H1 (cell line): ENCODE measurements around the gene VPS37C. TPM values are rescaled to one million over a fixed set of nuclear protein-coding genes. Genes with fewer than 3 reads are reported as not detected.

Source experiments
- CTCF ChIA-PET: fragments of 300-600 bp; sonication (Branson Sonifier 250); formaldehyde crosslinking; loops from one replicate; lab custom pipeline; 2021; ENCODE audit not compliant: partially characterized antibody; lab: Charles Lee
- POLR2A ChIA-PET: fragments of 300-600 bp; sonication (Branson Sonifier 250); formaldehyde crosslinking; loops from one replicate; lab custom pipeline; 2021; ENCODE audit warnings: inconsistent platforms; ENCODE audit not compliant: partially characterized antibody; lab: Charles Lee
- DNase-seq, 2 experiments: peaks; one replicate each; pipeline versions ENCODE4 v3.0.0 to v3.0.0-alpha.2; 2010 to 2022; ENCODE audit warnings: low spot score in 2 of 2, low read depth in 1 of 2, mixed read lengths in 1 of 2
- FAIRE-seq: peaks from 2 replicates; lab custom pipeline; 2011; peaks lifted over from hg19 to GRCh38; lab: Jason Lieb, UNC
- H2AFZ ChIP-seq: 2 replicates; pipeline ENCODE4 v1.8.1; 2012; ENCODE audit warnings: low read length, inconsistent platforms
- H2AK5ac ChIP-seq: 2 replicates; pipeline ENCODE4 v1.6.1; 2013; ENCODE audit warnings: low read depth, low read length
- H2BK120ac ChIP-seq: replicated peaks from 2 replicates; pipeline ENCODE3; 2013; ENCODE audit warnings: low read depth, low read length, inconsistent platforms
- H2BK12ac ChIP-seq: 2 replicates; pipeline ENCODE4 v1.6.1; 2013; ENCODE audit warnings: low read depth, low read length
- H2BK15ac ChIP-seq: 2 replicates; pipeline ENCODE4 v1.6.1; 2013; ENCODE audit warnings: low read length
- H2BK20ac ChIP-seq: 2 replicates; pipeline ENCODE4 v1.6.1; 2013; ENCODE audit warnings: low read length
- H2BK5ac ChIP-seq: 2 replicates; pipeline ENCODE4 v1.6.1; 2013; ENCODE audit warnings: low read depth, low read length
- H3K14ac ChIP-seq: 2 replicates; pipeline ENCODE4 v1.6.1; 2013; ENCODE audit warnings: inconsistent platforms; ENCODE audit not compliant: insufficient read length
- H3K18ac ChIP-seq: 2 replicates; pipeline ENCODE4 v1.6.1; 2013; ENCODE audit warnings: low read length; ENCODE audit errors: extremely low read depth
- H3K23ac ChIP-seq: 2 replicates; pipeline ENCODE4 v1.6.1; 2013; ENCODE audit warnings: inconsistent platforms; ENCODE audit not compliant: insufficient read length
- H3K23me2 ChIP-seq: 2 replicates; pipeline ENCODE4 v1.6.1; 2013; ENCODE audit warnings: low read depth, low read length
- H3K27ac ChIP-seq: 2 replicates; pipeline ENCODE4 v1.6.1; 2011; ENCODE audit warnings: low read depth, low read length, inconsistent platforms
- H3K27me3 ChIP-seq, 4 experiments: replicated peaks in 1 of 4; 1 replicate in 1 of 4; 2 replicates in 3 of 4; pipeline versions ENCODE4 v1.6.1 to v1.8.1; 2011 to 2013; ENCODE audit warnings: low read length in 3 of 4, mild to moderate bottlenecking in 3 of 4, inconsistent platforms in 2 of 4, mixed read lengths in 2 of 4, moderate library complexity in 1 of 4; ENCODE audit not compliant: control insufficient read depth in 3 of 4, insufficient read depth in 3 of 4; ENCODE audit errors: extremely low read depth in 1 of 4
- H3K36me3 ChIP-seq, 4 experiments: 2 replicates each; pipeline versions ENCODE4 v1.6.1 to v1.8.1; 2011 to 2013; ENCODE audit warnings: mild to moderate bottlenecking in 4 of 4, low read length in 3 of 4, moderate library complexity in 2 of 4, control low read depth in 1 of 4, inconsistent platforms in 1 of 4; ENCODE audit not compliant: insufficient read depth in 4 of 4, control insufficient read depth in 2 of 4
- H3K4ac ChIP-seq: replicated peaks from 2 replicates; pipeline ENCODE3; 2013; ENCODE audit warnings: low read length, low read depth, mixed read lengths, inconsistent platforms; ENCODE audit not compliant: insufficient read length
- H3K4me1 ChIP-seq, 4 experiments: replicated peaks in 1 of 4; 1 replicate in 1 of 4; 2 replicates in 3 of 4; pipeline versions ENCODE4 v1.6.1 to v1.8.1; 2011 to 2013; ENCODE audit warnings: low read length in 3 of 4, inconsistent platforms in 2 of 4, mixed read lengths in 1 of 4; ENCODE audit not compliant: insufficient read depth in 4 of 4, control insufficient read depth in 3 of 4
- H3K4me2 ChIP-seq, 2 experiments: 2 replicates each; pipeline versions ENCODE4 v1.6.1 to v1.8.1; 2011 to 2013; ENCODE audit warnings: low read depth in 2 of 2, low read length in 2 of 2, control low read depth in 1 of 2, inconsistent platforms in 1 of 2, mild to moderate bottlenecking in 1 of 2; ENCODE audit not compliant: insufficient read depth in 1 of 2
- H3K4me3 ChIP-seq, 4 experiments: fragments of 200-600, 300-600 bp in 1 of 4; sonication (generic), shearing (Covaris generic), sonication (Bioruptor Twin) in 1 of 4; 2 replicates each; pipeline versions ENCODE4 v1.5.1 to v1.8.1; 2011 to 2016; ENCODE audit warnings: low read length in 4 of 4, low read depth in 3 of 4, control low read depth in 2 of 4, inconsistent platforms in 2 of 4, mild to moderate bottlenecking in 2 of 4, mixed read lengths in 1 of 4, moderate library complexity in 1 of 4; ENCODE audit not compliant: insufficient read depth in 2 of 4; ENCODE audit errors: extremely low read depth in 1 of 4
- H3K56ac ChIP-seq: replicated peaks from 2 replicates; pipeline ENCODE3; 2013; ENCODE audit warnings: low read depth, mild to moderate bottlenecking, mixed read lengths, low read length, inconsistent platforms; ENCODE audit not compliant: insufficient read length
- H3K79me1 ChIP-seq: 2 replicates; pipeline ENCODE4 v1.6.1; 2013; ENCODE audit warnings: low read depth, low read length, control low read depth
- H3K79me2 ChIP-seq, 2 experiments: 2 replicates each; pipeline versions ENCODE4 v1.6.1 to v1.8.1; 2012 to 2013; ENCODE audit warnings: low read length in 2 of 2, mild to moderate bottlenecking in 2 of 2, inconsistent platforms in 1 of 2; ENCODE audit not compliant: insufficient read depth in 2 of 2, control insufficient read depth in 1 of 2
- H3K9ac ChIP-seq, 4 experiments: replicated peaks in 1 of 4; 1 replicate in 1 of 4; 2 replicates in 3 of 4; pipeline versions ENCODE4 v1.6.1 to v1.8.1; 2011 to 2013; ENCODE audit warnings: low read depth in 3 of 4, low read length in 3 of 4, control low read depth in 2 of 4, mild to moderate bottlenecking in 2 of 4, moderate library complexity in 2 of 4, inconsistent platforms in 1 of 4; ENCODE audit errors: extremely low read depth in 1 of 4
- H3K9me3 ChIP-seq, 2 experiments: 2 replicates each; pipeline versions ENCODE4 v1.6.1 to v1.8.1; 2012 to 2013; ENCODE audit warnings: mild to moderate bottlenecking in 2 of 2, moderate library complexity in 2 of 2, control low read depth in 1 of 2, inconsistent platforms in 1 of 2, low read depth in 1 of 2, low read length in 1 of 2, mixed read lengths in 1 of 2; ENCODE audit not compliant: insufficient read depth in 2 of 2
- H4K20me1 ChIP-seq, 2 experiments: replicated peaks in 1 of 2; 2 replicates each; pipeline versions ENCODE3 to v1.8.1; 2011 to 2013; ENCODE audit warnings: inconsistent platforms in 2 of 2, low read length in 2 of 2, mild to moderate bottlenecking in 1 of 2; ENCODE audit not compliant: insufficient read depth in 2 of 2, control insufficient read depth in 1 of 2
- H4K5ac ChIP-seq: 2 replicates; pipeline ENCODE4 v1.6.1; 2013; ENCODE audit warnings: low read length, low read depth, mixed read lengths, inconsistent platforms; ENCODE audit not compliant: insufficient read length
- H4K8ac ChIP-seq: 2 replicates; pipeline ENCODE4 v1.8.0; 2013; ENCODE audit warnings: mild to moderate bottlenecking, moderate library complexity, low read length, inconsistent platforms; ENCODE audit not compliant: insufficient read depth; ENCODE audit errors: extremely low read depth
- H4K91ac ChIP-seq: replicated peaks from 2 replicates; pipeline ENCODE3; 2013; ENCODE audit warnings: low read length, mixed read lengths, inconsistent platforms; ENCODE audit not compliant: insufficient read length
- ATF3 ChIP-seq: IDR thresholded peaks from 2 replicates; pipeline ENCODE4 v1.6.1; 2011; ENCODE audit warnings: low read depth, mild to moderate bottlenecking, low read length; ENCODE audit not compliant: insufficient read depth
- BACH1 ChIP-seq: IDR thresholded peaks from 2 replicates; pipeline ENCODE4 v1.6.1; 2012; ENCODE audit warnings: low read length, improper control_type of control experiment
- BRCA1 ChIP-seq: IDR thresholded peaks from 2 replicates; pipeline ENCODE4 v1.6.1; 2012; ENCODE audit warnings: low read depth, low read length, improper control_type of control experiment
- E2F6 ChIP-seq: IDR thresholded peaks from 2 replicates; pipeline ENCODE4 v1.6.1; 2012; ENCODE audit warnings: inconsistent platforms
- FOSL1 ChIP-seq: IDR thresholded peaks from 2 replicates; pipeline ENCODE4 v1.6.1; 2011; ENCODE audit warnings: mild to moderate bottlenecking, low read depth, low read length, moderate library complexity; ENCODE audit not compliant: insufficient read depth
- NANOG ChIP-seq: IDR thresholded peaks from 2 replicates; pipeline ENCODE4 v1.6.1; 2011; ENCODE audit warnings: low read length, low read depth, mild to moderate bottlenecking, inconsistent platforms; ENCODE audit not compliant: insufficient read depth, poor library complexity, severe bottlenecking
- POU5F1 ChIP-seq: IDR thresholded peaks from 2 replicates; pipeline ENCODE4 v1.6.1; 2011; ENCODE audit warnings: low read depth, mild to moderate bottlenecking, low read length, moderate library complexity
- RBBP5 ChIP-seq: IDR thresholded peaks from 2 replicates; pipeline ENCODE4 v1.7.1; 2012; ENCODE audit warnings: low read depth, mild to moderate bottlenecking, inconsistent platforms, low read length, moderate library complexity, borderline replicate concordance
- TAF7 ChIP-seq: optimal IDR thresholded peaks from 2 replicates; pipeline ENCODE3; 2011; ENCODE audit warnings: low read depth, mild to moderate bottlenecking, inconsistent platforms, low read length, moderate library complexity, borderline replicate concordance
- WGBS, 2 experiments: shearing (Covaris generic) in 1 of 2; methylation state at CpG; one replicate each; pipeline versions ENCODE4 v1.1.6 to v1.1.7; 2013 to 2015; ENCODE audit warnings: low lambda C conversion rate in 2 of 2, mixed read lengths in 2 of 2, inconsistent platforms in 1 of 2, low coverage in 1 of 2, missing lambda C conversion rate in 1 of 2; ENCODE audit not compliant: insufficient replicate concordance in 2 of 2, insufficient coverage in 1 of 2, insufficient read length in 1 of 2; ENCODE audit errors: extremely low coverage in 1 of 2, missing lambda C conversion rate in 1 of 2; 5-methylcytosine and 5-hydroxymethylcytosine counted together
- polyA plus RNA-seq, 7 experiments: library from polyadenylated mRNA; depleted of rRNA in 3 of 7; stranded (reverse) in 5 of 7; unstranded in 2 of 7; fragments of >200 nt in 5 of 7; fragments of 200-250 nt in 2 of 7; gene quantifications; 1 replicate in 5 of 7; 2 replicates in 1 of 7; 4 replicates in 1 of 7; pipeline versions ENCODE4 v1.2.1 to v1.2.3, GENCODE V29; 2011 to 2013; ENCODE audit warnings: missing spikeins in 2 of 7, mixed read lengths in 2 of 7
- total RNA-seq: library from RNA; stranded (reverse); fragmentation: NEBNext Ultra II Directional; extraction: Animal tissue kit (Norgen Biotek cat#: 25700); gene quantifications from 2 replicates; pipeline ENCODE4 v1.2.1, GENCODE V29; 2021

VPS37C gene
- total and polyA plus RNA-seq, 2 of the 8 experiments (the other 6 are each of a cell fraction or from before 2014, with no cell fraction given), result 12.9 to 21.0 TPM

- Histone ChIP-seq H2BK120ac (no peak overlapping the region), H3K23me2 (no peaks in the 10 kb centered on the region), H3K9me3 (no peaks in the 10 kb centered on the region), H3K56ac (no peak overlapping the region), H3K18ac (no peak overlapping the region), H2BK5ac (no peak overlapping the region), H3K23ac (no peak overlapping the region), H2AFZ (no peak overlapping the region), H3K14ac (no peak overlapping the region), H2AK5ac (no peak overlapping the region), H4K5ac (no peak overlapping the region), H3K9ac (no peak overlapping the region), H2BK15ac (no peak overlapping the region), H2BK20ac (no peak overlapping the region), H3K4me1 (peaks cover 0 to 9% (median 7%) of the 10 kb centered on the region in 4 experiments; a peak in 4 of 7 replicates), H4K91ac (no peak overlapping the region), H3K27me3 (no peaks in the 10 kb centered on the region), H3K4ac (no peak overlapping the region), H4K20me1 (peaks cover 3 to 7% of the 10 kb centered on the region in 2 experiments), H3K36me3 (peaks cover 0 to 3% (median 0%) of the 10 kb centered on the region in 4 experiments; a peak in 3 of 8 replicates), H2BK12ac (no peak overlapping the region), H3K79me2 (no peaks in the 10 kb centered on the region), H3K27ac (no peak overlapping the region), H4K8ac (no peak overlapping the region; the same call in 1 of the 2 replicates), H3K4me2 (no peak overlapping the region), H3K4me3 (no peak overlapping the region), H3K79me1 (no peaks in the 10 kb centered on the region; the same call in 1 of the 2 replicates)
- no peak for FAIRE-seq
- 88% methylated on average over 7 of the region's 7 CpGs; no CpG with 5 or more reads in 1 of the 2 experiments for WGBS, 2 experiments
- ChIA-PET CTCF (interaction anchor here (1.2 to 1.4 kb wide), 4 partner anchors 11 to 219 kb away, joined by 3 to 5 read pairs (median 4); partner anchors contain the start of gene TMEM109), POLR2A (no interaction called here)
- DNase-seq, result no peak
- no peak for TF ChIP-seq BACH1
- TF ChIP-seq POU5F1, result no peak
- no peak for TF ChIP-seq NANOG
- no peak for TF ChIP-seq RBBP5
- no peak for TF ChIP-seq TAF7
- no peak for TF ChIP-seq ATF3
- TF ChIP-seq BRCA1, result no peak
- TF ChIP-seq E2F6, result no peak
- no peak for TF ChIP-seq FOSL1
These were observed 28.1 kb downstream of the VPS37C start for GRCh38 chr11:61133145-61133544.
